COLO829 (cell line): Measurements from ENCODE around the gene MUC3A.
"Not testable (repeated sequence)": the region's sequence is repeated elsewhere in the genome, so short reads cannot be mapped to it uniquely, and the experiment has no call there.

Experiments
- DNase-seq: peaks from one replicate; pipeline ENCODE4 v3.0.0; 2012; ENCODE audit warnings: low spot score

The MUC3A gene

DNA sequence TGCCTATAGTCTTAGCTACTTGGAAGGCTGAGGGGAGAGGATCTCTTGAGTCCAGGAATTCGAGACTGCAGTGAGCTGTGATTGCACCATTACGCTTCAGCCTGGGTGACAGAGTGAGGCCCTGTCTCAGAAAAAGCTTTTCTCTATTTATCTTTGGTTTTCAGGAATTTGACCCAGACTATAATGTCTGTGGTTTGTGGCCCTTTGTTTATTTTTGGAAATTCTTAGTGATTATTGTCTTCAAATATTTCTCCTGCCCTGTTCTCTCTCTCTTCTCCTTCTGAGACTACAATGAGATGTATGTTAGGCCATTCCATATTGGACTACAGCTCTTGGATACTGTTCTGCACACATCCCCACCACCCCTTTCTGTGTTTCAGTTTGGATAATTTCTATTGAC lies 24.7 kb downstream of the MUC3A start:
- DNase-seq = no peak

DNA sequence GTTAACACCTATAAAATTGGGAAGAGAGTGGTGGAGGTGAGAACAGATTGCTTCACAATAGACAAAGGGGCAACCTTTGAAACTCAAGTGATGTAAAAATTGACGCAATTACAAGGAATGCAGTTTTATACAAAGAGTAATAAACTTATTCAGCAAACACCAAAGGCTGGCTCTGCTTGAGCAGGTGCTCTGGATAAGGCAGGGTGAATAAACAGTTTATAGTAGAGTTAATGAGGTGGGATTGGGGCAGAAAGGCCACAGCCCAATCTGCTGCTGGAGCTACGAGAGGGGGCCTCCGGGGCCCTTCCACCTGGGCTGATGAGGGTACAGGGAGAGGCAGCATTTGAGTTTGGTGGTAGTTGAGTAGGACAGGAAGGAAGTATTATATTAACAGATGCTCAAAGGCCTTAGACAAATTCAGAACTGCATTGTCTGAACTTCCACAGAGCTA lies 26.1 kb downstream of the MUC3A start:
- no peak for DNase-seq

DNA sequence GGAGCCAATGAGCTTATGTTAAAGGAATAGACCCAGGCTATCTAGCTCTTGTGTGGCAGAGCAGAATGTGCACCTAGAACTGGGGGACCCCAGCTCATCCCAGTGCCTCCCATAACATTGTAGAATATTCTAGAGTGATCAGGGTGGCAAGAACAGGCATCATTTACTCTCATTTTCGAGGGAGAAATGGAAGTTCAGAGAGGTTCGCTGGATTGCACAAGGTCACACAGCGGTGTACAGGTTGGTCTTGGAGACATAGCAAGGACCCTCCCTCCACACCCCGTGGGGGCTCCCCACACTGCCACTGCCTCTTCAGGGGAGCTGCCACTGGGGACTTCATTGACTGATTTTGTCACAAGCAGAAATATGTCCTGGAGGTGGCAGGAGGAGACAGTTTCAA lies 29.0 kb downstream of the MUC3A start:
- no peak for DNase-seq

DNA sequence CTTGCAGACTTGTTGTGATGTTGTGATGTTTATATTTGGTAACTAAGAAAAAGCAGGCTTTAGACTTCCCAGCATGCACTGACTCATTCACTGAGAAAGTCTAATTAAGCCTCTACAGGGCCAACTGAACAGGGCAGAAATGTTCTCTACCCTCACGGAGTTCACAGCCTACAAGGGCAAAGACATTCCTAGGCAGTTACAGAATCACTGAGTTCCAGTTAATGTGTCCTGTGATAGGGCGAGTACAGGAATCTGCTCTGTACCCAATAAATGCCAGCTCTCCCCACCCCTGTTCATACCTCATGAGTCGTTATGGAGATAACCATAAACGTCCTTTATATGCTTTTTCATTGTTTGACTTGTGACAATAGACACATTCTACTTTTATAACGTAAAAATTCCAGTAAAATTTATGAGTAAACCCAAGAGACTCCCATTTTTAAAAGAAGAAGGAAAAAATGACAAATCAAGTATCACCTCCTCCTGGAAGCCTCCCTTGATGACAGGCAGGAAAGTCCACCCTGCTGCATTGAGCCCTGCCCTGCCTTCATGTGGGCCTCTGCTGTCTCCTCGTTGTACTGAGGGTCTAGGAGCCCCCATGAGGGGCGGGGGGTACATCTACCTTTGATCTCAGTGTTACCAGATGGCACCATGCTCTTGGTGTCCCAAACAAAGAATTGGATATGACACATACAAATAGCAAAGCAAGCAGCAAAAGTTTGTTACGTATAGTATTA lies 34.3 kb downstream of the MUC3A start:
- DNase-seq = no peak

DNA sequence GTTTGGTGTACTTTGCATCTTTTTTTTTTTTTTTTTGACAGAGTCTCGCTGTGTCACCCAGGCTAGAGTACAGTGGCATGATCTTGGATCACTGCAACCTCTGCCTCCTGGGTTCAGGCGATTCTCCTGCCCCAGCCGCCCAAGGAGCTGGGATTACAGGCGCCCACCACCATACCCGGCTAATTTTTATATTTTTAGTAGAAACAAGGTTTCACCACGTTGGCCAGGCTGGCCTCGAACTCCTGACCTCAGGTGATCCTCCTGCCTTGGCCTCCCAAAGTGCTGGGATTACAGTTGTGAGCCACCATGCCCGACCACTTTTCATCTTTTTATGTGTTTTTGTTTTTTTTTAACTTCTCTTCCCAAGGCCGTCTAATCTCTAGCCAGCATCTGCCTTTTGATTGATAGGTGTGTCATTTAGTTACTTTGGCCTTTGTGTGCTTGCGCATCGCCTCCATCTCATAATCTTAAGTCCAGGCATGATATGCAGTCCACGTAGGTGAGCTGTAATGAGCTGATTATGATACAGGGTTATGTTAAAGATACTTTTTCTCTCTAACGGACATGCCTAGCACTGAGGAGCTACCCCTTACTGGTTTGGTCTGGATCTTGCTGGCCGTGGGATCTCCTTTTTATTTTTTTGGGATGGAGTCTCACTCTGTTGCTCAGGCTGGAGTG lies 35.0 kb downstream of the MUC3A start:
- DNase-seq = not testable (repeated sequence)

DNA sequence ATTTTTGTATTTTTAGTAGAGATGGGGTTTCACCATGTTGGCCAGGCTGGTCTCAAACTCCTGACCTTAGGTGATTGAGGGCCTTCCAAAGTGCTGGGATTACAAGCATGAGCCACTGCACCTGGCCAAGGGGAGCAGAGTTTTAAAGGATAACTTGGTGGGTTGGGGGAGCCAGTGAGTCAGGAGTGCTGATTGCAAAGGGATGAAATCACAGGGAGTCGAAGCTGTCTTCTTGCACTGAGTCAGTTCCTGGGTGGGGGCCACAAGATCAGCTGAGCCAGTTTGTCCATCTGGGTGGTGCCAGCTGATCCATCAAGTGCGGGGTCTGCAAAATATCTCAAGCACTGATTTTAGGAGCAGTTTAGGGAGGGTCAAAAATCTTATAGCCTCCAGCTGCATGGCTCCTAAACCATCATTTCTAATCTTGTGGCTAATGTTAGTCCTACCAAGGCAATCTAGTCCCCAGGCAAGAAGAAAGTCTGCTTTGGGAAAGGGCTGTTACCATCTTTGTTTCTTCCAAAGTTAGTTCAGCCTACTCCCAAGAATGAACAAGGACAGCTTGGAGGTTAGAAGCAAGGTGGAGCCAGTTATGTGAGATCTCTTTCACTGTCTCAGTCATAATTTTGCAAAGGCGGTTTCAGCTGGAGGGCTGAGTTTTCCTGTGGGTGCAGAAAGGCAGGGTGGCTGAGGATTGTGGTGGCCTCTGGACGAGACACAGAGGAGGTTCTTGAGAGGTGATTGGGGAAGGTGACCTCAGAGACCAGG lies 35.9 kb downstream of the MUC3A start:
- not testable (repeated sequence) for DNase-seq

DNA sequence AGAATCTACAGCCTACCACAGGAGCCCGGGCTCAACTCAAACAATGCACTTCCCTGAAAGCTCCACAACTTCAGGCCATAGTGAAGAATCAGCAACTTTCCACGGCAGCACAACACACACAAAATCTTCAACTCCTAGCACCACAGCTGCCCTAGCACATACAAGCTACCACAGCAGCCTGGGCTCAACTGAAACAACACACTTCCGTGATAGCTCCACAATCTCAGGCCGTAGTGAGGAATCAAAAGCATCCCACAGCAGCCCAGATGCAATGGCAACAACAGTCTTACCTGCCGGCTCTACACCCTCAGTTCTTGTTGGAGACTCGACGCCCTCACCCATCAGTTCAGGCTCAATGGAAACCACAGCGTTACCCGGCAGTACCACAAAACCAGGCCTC lies 42.3 kb downstream of the MUC3A start:
- no peak for DNase-seq

DNA sequence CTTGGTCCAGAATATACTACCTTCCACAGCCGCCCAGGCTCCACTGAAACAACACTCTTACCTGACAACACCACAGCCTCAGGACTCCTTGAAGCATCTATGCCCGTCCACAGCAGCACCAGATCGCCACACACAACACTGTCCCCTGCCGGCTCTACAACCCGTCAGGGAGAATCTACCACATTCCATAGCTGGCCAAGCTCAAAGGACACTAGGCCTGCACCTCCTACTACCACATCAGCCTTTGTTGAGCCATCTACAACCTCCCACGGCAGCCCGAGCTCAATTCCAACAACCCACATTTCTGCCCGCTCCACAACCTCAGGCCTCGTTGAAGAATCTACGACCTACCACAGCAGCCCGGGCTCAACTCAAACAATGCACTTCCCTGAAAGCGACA lies 42.9 kb downstream of the MUC3A start:
- DNase-seq = not testable (repeated sequence)

DNA sequence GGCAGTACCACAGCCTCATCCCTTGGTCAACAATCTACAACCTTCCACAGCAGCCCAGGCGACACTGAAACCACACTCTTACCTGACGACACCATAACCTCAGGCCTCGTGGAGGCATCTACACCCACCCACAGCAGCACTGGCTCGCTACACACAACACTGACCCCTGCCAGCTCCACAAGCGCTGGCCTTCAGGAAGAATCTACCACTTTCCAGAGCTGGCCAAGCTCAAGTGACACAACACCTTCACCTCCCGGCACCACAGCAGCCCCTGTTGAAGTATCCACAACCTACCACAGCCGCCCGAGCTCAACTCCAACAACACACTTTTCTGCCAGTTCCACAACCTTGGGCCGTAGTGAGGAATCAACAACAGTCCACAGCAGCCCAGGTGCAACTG lies 45.3 kb downstream of the MUC3A start:
- DNase-seq = not testable (repeated sequence)

DNA sequence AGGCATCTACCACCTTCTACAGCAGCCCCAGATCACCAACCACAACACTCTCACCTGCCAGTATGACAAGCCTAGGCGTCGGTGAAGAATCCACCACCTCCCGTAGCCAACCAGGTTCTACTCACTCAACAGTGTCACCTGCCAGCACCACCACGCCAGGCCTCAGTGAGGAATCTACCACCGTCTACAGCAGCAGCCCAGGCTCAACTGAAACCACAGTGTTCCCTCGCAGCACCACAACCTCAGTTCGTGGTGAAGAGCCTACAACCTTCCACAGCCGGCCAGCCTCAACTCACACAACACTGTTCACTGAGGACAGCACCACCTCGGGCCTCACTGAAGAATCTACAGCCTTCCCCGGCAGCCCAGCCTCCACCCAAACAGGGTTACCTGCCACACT lies 49.2 kb downstream of the MUC3A start:
- DNase-seq = not testable (repeated sequence)

DNA sequence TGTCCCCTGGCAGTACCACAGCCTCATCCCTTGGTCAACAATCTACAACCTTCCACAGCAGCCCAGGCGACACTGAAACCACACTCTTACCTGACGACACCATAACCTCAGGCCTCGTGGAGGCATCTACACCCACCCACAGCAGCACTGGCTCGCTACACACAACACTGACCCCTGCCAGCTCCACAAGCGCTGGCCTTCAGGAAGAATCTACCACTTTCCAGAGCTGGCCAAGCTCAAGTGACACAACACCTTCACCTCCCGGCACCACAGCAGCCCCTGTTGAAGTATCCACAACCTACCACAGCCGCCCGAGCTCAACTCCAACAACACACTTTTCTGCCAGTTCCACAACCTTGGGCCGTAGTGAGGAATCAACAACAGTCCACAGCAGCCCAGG lies 50.0 kb downstream of the MUC3A start:
- DNase-seq = not testable (repeated sequence)

DNA sequence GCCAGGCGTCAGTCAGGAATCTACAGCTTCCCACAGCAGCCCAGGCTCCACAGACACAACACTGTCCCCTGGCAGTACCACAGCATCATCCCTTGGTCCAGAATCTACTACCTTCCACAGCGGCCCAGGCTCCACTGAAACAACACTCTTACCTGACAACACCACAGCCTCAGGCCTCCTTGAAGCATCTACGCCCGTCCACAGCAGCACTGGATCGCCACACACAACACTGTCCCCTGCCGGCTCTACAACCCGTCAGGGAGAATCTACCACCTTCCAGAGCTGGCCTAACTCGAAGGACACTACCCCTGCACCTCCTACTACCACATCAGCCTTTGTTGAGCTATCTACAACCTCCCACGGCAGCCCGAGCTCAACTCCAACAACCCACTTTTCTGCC lies 50.7 kb downstream of the MUC3A start:
- not testable (repeated sequence) for DNase-seq

DNA sequence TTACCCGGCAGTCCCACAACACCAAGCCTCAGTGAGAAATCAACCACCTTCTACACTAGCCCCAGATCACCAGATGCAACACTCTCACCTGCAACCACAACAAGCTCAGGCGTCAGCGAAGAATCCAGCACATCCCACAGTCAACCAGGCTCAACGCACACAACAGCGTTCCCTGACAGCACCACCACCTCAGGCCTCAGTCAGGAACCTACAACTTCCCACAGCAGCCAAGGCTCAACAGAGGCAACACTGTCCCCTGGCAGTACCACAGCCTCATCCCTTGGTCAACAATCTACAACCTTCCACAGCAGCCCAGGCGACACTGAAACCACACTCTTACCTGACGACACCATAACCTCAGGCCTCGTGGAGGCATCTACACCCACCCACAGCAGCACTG lies 53.0 kb downstream of the MUC3A start:
- DNase-seq = not testable (repeated sequence)

DNA sequence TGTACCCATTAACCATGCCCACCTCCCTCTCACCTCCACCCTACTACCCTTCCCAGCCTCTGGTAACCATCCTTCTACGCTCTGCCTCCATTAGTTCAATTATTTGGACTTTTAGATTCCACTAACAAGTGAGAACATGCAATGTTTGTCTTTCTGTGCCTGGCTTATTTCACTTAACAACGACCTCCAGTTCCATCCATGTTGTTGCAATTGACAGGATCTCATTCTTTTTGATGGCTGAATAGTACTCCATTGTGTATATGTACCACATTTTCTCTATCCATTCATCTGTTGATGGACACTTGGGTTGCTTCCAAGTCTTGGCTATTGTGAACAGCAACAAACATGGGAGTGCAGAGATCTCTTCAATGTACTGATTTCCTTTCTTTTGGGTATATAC lies 58.0 kb downstream of the MUC3A start:
- DNase-seq = not testable (repeated sequence)

DNA sequence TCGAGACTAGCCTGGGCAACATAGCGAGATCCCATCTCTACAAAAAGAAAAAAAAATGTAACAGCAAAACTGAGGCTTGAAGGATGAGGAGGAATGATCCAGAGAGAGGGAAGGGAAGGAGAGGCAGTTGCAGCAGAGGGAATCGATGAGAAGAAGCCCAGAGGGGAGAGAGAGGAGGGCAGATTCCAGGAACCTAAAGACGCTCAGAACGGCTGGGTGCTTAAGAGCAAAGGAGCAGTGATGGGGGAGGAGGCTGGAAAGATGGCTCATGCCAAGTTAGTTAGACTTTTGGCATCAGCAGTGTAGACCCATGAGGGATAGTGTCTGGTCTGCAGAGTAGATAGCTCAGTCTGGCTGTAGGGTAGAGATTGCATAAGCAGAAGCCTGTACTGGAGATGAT lies 60.3 kb downstream of the MUC3A start:
- DNase-seq = no peak

DNA sequence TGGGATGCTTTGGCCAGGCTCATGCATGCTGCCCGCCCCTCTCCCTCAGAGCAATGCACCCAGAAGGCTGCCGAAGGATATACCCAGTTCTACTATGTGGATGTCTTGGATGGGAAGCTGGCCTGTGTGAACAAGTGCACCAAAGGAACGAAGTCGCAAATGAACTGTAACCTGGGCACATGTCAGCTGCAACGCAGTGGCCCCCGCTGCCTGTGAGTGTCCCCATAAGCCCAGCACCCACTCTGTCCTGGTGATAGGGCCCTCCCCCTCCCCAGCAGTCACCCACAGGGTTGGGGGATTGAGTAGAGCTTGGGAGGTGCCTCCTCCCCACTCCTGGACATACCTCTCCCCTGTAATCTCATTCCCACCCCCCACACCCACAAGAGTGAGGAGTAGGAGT lies 63.6 kb downstream of the MUC3A start:
- no peak for DNase-seq

DNA sequence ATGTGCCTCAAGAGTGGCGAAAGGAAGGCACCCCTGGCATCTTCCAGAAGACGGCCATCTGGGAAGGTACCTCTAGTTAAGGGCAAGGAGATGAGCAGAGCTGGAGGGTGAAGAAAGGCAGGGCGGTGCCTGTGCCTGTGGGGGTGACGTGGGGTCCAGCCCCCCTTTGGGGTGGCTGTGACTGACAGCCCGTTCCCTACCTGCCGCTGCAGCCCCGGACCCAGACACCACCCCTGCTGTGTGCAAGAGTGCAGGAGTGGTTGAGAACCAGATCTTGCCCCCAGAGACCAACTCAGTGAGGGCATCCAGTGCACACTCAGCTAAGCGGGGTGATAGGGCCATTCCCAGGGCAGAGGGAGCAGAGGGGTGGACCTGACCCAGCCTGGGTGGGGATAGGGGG lies 66.3 kb downstream of the MUC3A start:
- no peak for DNase-seq

DNA sequence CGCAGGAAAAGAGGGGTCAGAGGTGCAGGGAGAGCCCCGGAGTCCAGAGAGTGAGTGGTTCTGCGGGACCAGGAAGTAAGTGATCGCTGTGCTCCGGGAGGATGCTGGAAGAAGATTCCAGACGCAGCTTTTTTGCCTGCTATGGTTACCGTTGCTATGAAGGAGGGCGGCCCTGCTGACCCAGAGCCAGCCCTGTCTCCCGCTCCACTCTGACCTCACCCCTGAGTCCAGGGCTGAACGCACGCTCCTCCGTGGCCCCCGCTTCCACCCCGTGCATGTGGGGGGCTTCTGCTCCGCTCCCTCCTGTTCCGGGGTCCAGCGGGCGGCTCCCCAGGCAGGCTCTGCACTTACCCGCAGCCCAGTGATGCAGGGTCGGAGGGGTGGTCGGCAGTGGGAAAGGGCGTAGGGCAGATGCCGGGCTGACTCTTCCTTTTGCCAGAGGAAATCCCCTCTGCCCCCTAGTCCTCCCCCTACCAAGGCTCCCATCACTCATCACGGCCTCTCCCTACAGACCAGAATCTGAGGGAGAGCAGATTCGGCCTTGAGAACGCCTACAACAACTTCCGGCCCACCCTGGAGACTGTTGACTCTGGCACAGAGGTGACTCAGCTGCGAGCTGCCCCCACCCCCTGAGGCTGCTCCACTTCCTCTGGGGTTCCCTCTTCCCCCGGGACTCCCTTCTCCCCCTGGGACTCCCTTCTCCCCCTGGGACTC lies 67.9 kb downstream of the MUC3A start:
- DNase-seq = peak; percentile 89
